GM18502 (cell line): ENCODE results near the gene SYMPK.

Experiments
- ATAC-seq: cut with Tn5 transposase; IDR thresholded peaks from one replicate; pipeline ENCODE4 v1.9.1; 2021; ENCODE audit warnings: mild to moderate bottlenecking; ENCODE audit not compliant: unreplicated experiment, poor library complexity

SYMPK gene

DNA sequence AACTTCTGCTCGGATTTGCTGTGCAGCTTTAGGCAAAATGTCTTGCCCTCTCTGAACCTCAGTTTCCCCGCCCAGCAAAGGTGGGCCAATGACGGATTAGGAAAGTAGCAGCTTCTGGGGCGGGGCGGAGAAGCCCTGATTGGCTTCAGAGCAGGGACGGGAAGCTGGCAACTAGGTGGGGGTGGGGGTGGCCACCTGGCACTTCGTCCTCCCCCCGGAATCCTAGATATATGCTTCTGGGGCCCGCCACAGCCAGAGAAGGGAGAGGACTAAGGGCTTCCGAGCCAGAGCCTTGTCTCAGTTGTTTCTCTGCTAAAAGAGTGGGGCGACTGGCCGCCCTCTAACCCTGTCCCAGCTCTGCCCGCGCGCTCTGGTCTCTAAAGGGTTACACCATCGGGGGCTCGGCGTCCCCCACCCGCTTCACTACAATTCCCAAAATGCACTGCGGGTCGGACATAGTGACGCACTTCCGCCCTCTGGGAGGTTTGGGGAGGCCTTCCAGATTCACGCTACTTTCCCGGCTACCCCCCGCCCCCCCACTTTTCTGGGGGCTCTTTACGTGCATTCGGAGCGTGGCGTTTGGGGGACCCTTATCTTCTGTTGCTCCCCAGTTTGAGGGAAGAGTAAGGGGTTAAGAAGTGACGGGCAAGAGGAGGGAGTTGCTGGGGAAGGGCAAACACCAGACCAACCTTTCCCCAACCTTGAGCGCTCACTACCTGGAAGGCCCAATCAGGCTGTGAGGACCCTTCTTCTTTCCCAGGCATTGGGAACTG is 23.7 kb upstream of the SYMPK start:
- ATAC-seq, result peak; percentile 61

DNA sequence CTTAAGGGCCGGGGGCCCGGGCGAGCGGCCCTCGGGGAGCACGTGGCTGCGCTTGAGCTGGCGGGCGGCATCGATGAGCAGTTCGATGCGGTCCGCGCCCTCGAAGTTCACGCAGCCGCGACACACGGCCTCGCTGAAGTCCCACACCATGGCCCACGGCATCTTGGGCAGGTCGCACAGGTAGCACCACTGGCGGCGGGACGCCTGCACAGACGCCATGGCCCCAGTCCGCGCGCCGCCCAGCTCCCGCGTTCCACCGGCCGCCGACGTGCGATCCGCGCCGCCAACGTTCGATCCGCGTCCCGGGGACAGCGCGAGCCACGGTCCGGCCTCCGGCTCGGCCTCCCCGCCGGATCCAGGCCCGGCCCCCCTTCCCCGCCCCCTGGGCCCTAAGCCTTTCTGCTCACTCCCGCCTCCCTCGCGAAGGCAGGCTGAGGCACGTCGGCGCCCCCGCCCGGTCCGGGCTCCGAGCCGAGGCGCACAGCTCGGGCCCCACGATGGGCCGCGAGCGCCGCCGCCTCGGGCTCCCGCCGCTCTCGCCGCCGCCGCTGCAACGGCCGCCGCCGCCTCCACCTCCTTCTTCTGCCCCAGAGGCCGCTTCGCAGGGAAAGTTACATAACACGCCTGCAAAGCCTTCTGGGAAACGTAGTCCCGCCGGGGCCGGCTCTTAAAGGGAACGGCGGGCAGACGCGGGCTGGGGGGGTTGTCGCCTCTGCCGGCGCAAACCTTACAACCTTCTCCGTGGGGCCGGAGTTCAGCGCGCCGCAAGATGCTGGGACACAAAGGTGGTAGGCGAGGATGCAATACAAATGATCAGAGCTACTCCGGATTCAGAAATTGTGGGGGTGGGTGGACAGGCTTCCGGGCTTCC is 22.8 kb upstream of the SYMPK start, which contains the start of gene IRF2BP1:
Gene IRF2BP1, minus strand, starts transcription at position 586 of the 871 bp plus-strand sequence. Its CDS starts 367 bp downstream, at position 219.
- ATAC-seq, result peak; percentile 53

DNA sequence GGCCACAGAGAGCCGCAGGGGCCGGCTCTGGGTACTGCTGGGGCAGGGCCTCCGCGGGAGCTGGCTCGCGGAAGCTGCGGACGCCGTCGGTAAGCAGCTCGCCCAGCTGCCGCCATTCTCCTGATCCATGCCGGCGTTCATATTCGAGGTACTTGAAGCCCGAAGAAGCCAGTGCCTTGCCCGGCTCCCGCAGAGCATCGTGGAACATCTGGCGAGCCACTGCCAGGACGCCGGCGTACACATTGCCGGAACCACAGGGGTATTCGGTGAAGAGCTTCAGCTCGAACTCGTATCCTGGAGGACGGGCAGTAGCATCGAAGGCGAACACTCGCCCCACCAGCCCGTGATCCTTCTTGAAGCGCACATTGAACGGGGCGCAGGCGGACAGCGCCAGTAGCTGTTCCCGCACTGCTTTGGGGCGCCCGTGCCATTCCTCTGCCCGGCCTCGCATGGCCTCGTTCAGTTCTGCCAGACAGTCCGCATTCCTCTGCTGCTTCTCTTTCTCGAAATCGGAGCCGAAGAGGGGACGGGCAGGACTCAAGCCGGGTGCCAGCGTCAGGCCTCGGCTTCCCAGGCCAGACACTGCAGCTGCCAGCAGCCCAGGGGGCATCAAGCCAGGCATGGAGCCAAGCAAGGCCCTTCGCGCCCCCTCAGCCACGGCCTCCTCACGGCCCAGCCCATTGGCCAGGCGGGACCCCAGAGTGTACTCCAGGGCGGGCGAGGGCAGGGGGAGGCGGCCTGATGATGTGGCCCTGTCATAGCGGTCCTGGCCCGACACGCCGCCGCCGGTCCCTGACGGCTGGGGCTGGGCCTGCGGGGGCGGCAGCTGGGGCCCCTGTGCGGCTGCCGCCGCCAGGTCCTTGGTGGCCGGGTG is 22.0 kb upstream of the SYMPK start:
- peak; percentile 2 for ATAC-seq

DNA sequence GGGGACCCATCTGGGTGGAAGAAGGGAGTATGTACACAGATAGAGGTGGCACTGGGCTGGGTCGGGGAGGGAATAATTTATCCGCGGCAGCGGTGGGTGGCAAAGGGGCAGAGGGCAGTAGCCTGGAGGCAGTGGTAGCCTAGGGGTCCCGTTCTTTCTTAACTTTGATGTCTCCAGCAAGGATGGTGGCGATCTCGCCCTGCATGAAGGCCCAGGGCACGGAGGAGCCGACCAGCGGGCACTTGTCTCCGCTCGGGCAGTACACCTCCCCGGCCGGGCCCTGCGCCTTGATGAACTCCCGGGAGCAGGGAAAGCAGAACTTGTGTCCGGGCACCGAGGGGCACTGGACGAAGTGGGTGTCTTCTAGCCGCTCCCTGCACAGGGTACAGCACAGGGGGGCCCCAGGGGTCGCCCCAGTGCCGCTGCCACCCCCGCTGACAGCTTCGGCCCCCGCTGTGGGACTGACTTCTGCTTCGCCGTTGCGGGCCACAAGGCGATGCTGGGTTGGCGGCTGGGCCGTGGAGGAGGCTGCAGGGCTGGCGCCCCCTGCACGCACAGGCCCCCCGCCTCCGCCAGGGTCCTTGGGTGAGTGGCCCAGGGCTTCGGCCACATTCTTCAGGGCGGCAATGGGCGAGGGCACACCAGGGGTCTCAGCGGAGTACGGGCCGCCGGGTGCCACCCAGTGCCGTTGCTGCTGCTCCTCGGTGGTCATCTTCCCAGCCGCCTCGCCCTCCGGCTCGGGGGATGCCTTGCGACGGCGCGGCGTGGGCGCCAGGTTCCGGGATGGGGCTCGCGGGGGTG is 21.1 kb upstream of the SYMPK start:
- no peak for ATAC-seq

DNA sequence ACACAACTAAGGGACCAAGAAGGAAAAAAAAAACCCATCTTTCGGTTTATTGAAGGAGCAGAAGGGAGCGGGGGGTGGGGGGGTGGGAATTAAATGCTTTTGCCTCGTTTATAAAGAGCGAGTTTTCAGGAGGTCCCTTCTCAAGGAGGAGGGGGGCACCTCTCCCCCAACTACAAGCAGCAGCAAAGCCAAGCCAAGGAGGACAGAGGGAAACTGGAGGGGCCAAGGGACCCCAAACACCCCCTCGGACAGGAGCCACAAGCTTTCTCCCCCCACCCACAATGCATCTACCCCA is 20.6 kb upstream of the SYMPK start:
- ATAC-seq, result no peak

DNA sequence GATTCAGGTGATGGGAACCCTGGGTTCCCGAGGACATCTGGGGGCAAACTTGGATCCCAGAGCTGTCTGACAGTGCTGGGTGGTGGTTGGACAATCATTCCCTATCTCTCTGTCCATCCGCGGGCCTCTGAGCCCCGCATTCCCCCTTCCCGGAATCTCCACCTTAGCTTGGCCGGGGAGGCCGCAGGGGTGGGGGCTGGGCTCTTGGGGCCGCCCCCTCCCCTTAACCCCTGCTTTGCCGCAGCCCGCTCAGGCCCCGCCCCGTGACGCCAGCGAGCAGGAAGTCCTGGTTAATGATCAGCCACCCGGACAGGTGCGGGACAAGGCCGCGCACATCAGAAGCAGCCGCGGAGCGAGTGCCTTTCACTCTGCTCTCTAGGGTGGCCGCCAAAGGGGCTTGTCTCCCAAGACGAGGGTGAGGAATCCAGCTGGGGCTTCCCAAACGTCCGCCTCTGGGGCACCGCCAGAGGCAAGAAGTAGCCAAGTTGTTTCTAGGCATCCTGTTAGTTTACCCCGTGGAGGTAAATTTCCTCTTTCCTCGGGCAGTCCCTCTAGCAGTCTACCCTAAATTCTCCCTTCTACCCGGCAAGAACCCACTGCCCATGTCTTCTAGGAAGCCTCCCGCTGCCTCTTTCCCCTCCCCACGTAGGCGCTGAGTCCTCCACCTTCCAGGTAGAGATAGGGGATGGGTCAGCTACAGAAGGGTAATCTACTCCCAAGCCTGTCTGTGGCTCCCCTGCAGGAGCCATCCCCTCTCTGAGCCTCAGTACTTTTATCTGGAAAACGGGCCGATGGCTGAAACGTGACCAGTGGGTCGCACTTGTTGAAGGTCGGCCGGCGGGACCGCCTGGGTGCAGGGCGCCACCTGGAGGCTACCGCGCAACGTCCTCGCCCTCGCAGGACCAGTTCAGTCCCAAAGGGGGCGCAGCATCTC is 20.0 kb upstream of the SYMPK start:
- ATAC-seq, result no peak

DNA sequence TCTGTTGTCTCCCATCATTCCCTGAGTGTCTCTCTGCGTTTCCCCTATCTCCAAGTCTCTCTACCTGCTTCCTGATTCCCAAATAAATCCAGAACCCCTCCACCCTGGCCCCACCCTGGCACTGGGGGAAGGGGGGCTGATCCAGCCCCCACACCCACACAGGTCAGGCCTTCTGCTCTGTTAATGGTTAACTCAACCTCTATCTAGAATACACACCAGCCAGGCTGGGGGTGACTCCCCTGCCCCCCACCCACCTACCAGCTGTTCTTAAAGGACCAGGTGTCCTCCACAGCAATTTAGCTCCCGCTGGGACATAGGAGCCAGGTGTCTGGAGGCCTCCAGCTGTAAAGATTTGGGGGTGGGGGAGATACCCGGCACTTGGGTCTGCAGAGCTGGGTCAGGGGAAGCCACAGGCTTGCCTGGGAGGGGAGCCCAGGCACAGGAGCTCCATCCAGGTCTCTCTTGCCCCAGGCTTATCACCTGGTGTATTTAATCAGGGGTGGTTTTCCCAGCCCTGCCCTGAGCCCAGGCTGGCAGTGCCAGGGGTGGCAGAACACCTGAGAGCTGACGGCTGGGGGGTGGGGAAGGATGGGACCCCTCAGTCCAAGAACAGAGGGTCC is 19.1 kb upstream of the SYMPK start:
- ATAC-seq, result no peak

DNA sequence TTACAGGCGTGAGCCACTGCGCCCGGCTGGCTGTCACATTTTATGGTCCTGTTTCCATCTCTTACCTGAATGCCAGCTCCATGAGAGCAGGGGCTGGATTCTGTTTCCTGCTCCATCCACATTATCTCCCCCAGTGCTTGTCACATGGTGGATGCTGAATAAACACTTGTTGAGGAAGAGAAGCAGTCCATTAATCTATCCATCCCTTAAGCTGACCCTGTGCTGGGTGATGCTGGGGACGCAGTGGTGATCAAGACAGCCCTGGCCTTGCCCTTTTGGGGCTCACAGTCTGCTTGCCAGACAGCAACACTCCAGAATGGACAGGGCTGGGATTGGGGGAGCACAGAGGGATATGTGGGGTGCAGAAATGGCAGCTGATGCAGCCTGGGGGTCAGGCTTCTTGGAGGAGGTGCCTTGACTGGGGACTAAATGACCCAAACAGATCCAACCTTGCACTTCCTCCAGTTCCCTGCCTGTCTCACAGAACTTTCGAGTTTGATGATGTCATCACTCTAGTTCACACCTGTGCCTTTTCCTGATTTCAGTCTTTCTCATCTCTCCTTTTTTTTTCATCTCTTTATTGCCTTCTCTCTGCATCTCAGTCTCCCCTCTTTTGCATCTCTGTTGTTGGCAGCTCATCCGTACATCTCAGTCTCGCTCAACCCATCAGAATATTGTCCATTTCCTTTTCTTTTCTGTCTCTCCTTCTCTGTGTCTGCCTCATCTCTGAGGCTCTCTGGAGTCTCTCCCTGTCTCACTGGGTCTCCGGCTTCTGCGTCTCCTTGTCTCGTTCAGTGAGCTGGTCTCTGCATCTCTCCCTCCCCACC is 18.3 kb upstream of the SYMPK start:
- ATAC-seq, result no peak

DNA sequence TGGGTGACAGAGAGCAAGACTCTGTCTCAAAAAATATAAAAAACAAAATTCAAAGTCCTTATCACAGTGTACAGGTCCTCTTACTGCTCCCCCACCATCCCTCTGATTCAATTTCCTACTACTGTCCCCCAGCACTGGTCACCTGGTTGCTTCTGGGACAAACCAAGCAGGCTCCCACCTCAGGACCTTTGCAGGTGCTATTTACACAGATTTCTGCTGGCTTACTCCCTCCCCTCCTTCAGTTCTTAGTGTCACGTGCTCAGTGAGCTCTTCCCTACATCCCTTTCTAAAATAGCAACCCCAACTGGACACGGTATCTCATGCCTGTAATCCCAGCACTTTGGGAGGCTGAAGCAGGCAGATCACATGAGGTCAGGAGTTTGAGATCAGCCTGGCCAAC is 17.0 kb upstream of the SYMPK start:
- ATAC-seq, result no peak

DNA sequence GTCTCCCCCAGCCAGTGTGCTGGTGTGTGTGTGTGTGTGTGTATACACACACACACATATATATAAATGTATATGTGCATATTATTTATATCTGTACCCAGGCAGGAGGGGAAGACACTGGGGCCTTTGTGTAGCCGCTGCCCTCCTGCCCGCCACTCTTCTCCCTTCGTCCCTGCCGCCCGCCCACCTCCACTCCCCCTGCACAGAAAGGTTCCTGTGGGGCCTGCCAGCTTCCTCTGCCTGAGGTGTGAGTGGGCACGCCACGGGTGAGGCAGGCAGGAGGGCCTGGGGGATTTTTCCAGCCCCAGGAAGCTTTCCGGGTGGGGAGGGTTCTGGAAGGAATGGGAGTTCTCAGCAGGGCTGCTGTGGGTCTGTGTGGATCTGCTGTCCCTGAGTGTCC is 16.1 kb upstream of the SYMPK start:
- no peak for ATAC-seq

DNA sequence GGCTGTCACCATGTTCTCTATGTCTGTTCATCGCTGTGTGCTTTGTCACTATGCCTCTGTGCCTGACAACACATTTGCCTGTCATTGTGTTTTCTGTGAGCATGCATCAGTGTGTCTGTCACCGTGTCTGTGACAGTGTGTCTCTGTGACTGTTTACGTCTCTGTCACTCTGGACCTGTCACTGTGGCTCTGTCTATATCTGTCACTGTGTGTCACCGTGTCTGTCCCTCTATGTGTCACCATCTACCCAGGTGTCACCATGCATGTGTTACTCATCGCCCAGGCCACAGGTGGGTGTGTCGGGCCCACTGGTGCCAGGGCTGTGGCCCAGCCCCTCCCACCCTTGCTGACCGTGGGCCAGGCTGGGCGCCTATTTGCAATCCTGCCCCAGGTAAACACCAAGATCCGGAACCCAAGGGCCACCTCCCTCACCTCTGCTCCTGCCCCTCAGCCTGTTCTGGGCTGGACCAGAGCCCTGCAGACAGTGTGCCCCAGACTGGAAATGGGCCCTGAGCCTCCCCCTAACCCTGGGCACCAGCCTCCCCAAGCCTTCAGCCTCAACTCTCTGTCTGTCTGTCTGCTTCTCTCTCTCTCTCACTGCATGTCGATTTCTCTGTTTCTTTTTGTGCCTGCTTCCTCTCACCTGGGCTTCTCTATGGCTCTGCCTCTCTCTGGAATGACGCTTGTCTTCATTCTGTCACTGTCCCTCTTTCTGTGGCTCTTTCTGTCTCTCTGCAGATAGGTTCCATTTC is 15.3 kb upstream of the SYMPK start:
- no peak for ATAC-seq

DNA sequence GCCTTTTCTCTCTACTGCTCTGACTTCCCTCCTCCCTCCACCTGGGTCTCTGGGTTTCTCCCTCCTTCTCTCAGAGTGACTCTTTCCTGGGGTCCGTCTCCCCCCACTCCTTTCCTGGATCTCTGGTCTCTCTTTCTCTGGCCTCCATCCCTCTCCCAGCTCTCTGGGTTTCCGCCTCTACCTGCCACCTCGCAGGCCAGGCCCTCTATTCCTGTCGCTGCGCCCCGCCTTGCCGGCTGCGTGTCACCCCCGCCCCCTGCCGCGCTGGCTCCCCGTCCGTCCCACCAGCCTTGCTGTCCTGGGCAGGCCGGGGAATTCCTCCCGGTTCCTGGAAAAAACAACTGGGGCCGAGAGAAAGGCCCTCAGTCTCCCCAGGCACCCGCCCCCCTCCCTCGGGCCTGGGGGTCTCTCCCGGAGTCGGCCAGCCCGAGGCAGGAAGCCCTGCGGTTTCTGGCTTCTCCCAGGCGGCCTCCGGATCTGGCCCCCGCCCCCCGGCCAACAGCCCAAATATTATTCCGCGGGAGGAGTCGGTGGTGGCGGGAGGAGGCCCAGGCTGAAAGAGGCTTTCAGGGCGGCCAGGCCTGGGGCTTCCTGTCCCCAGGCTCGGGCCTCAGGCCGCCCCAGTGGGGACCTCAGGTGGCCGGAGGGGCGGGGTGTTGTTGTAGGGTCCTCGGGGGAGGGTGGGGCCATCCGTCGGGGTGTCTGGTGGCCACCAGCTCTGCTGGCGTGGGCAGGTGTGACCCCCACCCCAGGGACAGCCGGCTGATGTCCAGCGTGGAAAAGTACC is 13.7 kb upstream of the SYMPK start:
- ATAC-seq, result no peak

DNA sequence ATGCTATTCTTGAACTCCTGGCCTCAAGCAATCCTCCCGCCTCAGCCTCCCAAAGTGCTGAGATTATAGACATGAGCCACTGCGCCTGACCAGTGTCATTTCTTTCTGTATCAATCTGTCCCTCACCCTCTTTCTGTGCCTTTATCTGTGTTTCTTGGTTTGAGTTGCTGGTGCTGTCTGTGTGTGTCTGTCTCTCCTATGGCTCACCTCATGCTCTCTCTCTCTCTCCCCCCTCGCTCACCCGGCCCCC is 13.1 kb upstream of the SYMPK start:
- no peak for ATAC-seq

DNA sequence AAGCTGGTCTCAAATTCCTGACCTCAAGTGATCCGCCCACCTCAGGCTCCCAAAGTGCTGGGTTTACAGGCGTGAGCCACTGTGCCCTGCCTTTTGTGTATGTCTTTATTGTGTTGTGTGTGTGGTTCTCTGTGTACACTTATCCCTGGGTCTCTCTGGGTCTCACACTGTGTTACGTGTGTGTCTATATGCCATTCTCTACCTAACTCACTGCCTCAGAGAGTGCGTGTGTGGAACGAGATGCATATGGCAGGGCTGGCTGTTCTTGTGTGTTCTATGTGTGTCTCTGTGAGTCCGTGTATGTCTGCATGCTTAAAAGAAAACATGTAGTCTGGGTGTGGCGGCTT is 11.6 kb upstream of the SYMPK start:
- ATAC-seq, result no peak

DNA sequence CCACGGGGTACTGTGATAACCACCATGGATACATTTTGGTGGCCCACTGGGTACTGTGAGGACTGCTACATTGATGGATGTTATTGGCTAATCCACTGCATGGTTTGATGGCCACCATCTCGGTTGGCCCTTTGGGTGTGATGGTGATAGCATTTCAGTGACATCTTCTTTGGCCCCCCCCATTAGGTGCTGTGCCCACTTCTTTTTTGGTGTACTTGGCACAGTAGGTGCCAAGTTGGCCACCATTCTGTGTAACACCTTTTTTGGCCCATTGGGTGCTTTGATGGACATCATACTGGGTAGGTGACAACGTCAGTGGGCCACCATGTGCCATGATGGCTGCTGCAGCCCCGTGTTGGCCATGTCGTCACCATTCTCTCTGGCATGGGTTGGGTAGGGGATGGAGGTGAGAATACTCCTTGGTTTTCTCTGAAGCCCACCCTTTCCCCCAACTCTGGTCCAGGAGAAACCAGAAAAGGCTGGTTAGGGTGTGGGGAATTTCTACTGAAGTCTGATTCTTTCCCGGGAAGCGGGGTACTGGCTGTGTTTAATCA is 10.3 kb upstream of the SYMPK start:
- ATAC-seq, result no peak
